H9 (cell line): ENCODE measurements around the gene SOX4. TPM values are rescaled to one million over a fixed set of nuclear protein-coding genes. Genes with fewer than 3 reads are reported as not detected.
A peak's percentile ranks its signal among the peaks of the same experiment; 100 is the strongest.

ENCODE experiments used
- DNase-seq: peaks from one replicate; pipeline ENCODE4 v3.0.0-alpha.2; 2017
- H2AFZ ChIP-seq: one replicate; pipeline ENCODE4 v1.6.1; 2013; ENCODE audit warnings: mild to moderate bottlenecking, low read length, control low read depth, moderate library complexity
- H2AK5ac ChIP-seq: 2 replicates; pipeline ENCODE4 v1.6.1; 2013; ENCODE audit warnings: low read length, control low read depth, mixed read lengths; ENCODE audit not compliant: insufficient read length
- H2BK120ac ChIP-seq: one replicate; pipeline ENCODE4 v1.6.1; 2013; ENCODE audit warnings: low read depth, mild to moderate bottlenecking, low read length, control low read depth, inconsistent platforms; ENCODE audit not compliant: poor library complexity, severe bottlenecking
- H2BK12ac ChIP-seq: 2 replicates; pipeline ENCODE4 v1.6.1; 2013; ENCODE audit warnings: low read length, control low read depth, mixed read lengths, low read depth; ENCODE audit not compliant: insufficient read length
- H2BK15ac ChIP-seq: 2 replicates; pipeline ENCODE4 v1.6.1; 2013; ENCODE audit warnings: low read depth, low read length, control low read depth
- H2BK20ac ChIP-seq: one replicate; pipeline ENCODE4 v1.6.1; 2013; ENCODE audit warnings: low read depth, mild to moderate bottlenecking, low read length, control low read depth, inconsistent platforms; ENCODE audit not compliant: poor library complexity, severe bottlenecking
- H2BK5ac ChIP-seq: 2 replicates; pipeline ENCODE4 v1.6.1; 2013; ENCODE audit warnings: low read length, control low read depth, mixed read lengths; ENCODE audit not compliant: insufficient read length
- H3K14ac ChIP-seq: 2 replicates; pipeline ENCODE4 v1.6.1; 2013; ENCODE audit warnings: low read length, control low read depth; ENCODE audit not compliant: insufficient read depth
- H3K18ac ChIP-seq: 2 replicates; pipeline ENCODE4 v1.6.1; 2013; ENCODE audit warnings: low read depth, mild to moderate bottlenecking, mixed read lengths, low read length, control low read depth; ENCODE audit not compliant: insufficient read length
- H3K23ac ChIP-seq: 2 replicates; pipeline ENCODE4 v1.6.1; 2013; ENCODE audit warnings: low read length, control low read depth, mixed read lengths, low read depth; ENCODE audit not compliant: insufficient read length
- H3K23me2 ChIP-seq: 2 replicates; pipeline ENCODE4 v1.6.1; 2013; ENCODE audit warnings: low read depth, mild to moderate bottlenecking, mixed read lengths, low read length, control low read depth; ENCODE audit not compliant: insufficient read length, poor library complexity, severe bottlenecking
- H3K27ac ChIP-seq: 2 replicates; pipeline ENCODE4 v1.5.1; 2013; ENCODE audit warnings: low read length, control low read depth, mixed read lengths, low read depth; ENCODE audit not compliant: insufficient read length
- H3K27me3 ChIP-seq: 2 replicates; pipeline ENCODE4 v1.6.1; 2013; ENCODE audit warnings: low read length, control low read depth, inconsistent platforms; ENCODE audit not compliant: insufficient read depth
- H3K4ac ChIP-seq: 2 replicates; pipeline ENCODE4 v1.6.1; 2013; ENCODE audit warnings: low read depth, mild to moderate bottlenecking, control low read depth, inconsistent platforms, low read length, moderate library complexity
- H3K4me1 ChIP-seq: 2 replicates; pipeline ENCODE4 v1.6.1; 2013; ENCODE audit warnings: low read length, control low read depth, inconsistent platforms; ENCODE audit not compliant: insufficient read depth
- H3K4me2 ChIP-seq: 2 replicates; pipeline ENCODE4 v1.6.1; 2013; ENCODE audit warnings: low read length, control low read depth, mixed read lengths; ENCODE audit not compliant: insufficient read length, insufficient read depth
- H3K56ac ChIP-seq: 2 replicates; pipeline ENCODE4 v1.6.1; 2013; ENCODE audit warnings: low read depth, mild to moderate bottlenecking, mixed read lengths, low read length, control low read depth; ENCODE audit not compliant: insufficient read length
- H3K79me1 ChIP-seq: 2 replicates; pipeline ENCODE4 v1.6.1; 2013; ENCODE audit warnings: low read depth, mild to moderate bottlenecking, moderate library complexity, low read length, control low read depth, inconsistent platforms; ENCODE audit not compliant: insufficient read depth, poor library complexity, severe bottlenecking
- H3K79me2 ChIP-seq: 2 replicates; pipeline ENCODE4 v1.6.1; 2013; ENCODE audit warnings: low read length, control low read depth, inconsistent platforms; ENCODE audit not compliant: insufficient read depth
- H3K9ac ChIP-seq: 2 replicates; pipeline ENCODE4 v1.6.1; 2013; ENCODE audit warnings: low read length, control low read depth, mixed read lengths; ENCODE audit not compliant: insufficient read length; ENCODE audit errors: extremely low read depth
- H3K9me3 ChIP-seq: one replicate; pipeline ENCODE4 v1.6.1; 2013; ENCODE audit warnings: low read depth, low read length, inconsistent platforms; ENCODE audit not compliant: control insufficient read depth
- H3T11ph ChIP-seq: one replicate; pipeline ENCODE4 v1.6.1; 2013; ENCODE audit warnings: mild to moderate bottlenecking, low read length, control low read depth, inconsistent platforms
- H4K20me1 ChIP-seq: one replicate; pipeline ENCODE4 v1.6.1; 2013; ENCODE audit not compliant: control insufficient read depth, insufficient read length, insufficient read depth
- H4K5ac ChIP-seq: 2 replicates; pipeline ENCODE4 v1.6.1; 2013; ENCODE audit warnings: low read depth, mild to moderate bottlenecking, mixed read lengths, low read length, control low read depth; ENCODE audit not compliant: insufficient read length
- H4K8ac ChIP-seq: replicated peaks from 2 replicates; pipeline ENCODE4 v1.6.1; 2013; ENCODE audit warnings: low read length, control low read depth, mixed read lengths, low read depth; ENCODE audit not compliant: insufficient read length
- H4K91ac ChIP-seq: 2 replicates; pipeline ENCODE4 v1.6.1; 2013; ENCODE audit warnings: low read depth, mild to moderate bottlenecking, moderate library complexity, mixed read lengths, low read length, control low read depth; ENCODE audit not compliant: insufficient read length
- H3K27ac Mint-ChIP-seq, 3 experiments: 2 replicates in 2 of 3; 3 replicates in 1 of 3; pipeline ENCODE4 v1.8.0; 2020 to 2021; ENCODE audit warnings: mixed read lengths in 3 of 3, mild to moderate bottlenecking in 1 of 3, moderate library complexity in 1 of 3
- H3K27me3 Mint-ChIP-seq: 2 replicates; pipeline ENCODE4 v1.8.0; 2021; ENCODE audit warnings: low read depth, mild to moderate bottlenecking, moderate library complexity, mixed read lengths
- H3K36me3 Mint-ChIP-seq, 3 experiments: 2 replicates in 2 of 3; 3 replicates in 1 of 3; pipeline ENCODE4 v1.8.0; 2020 to 2021; ENCODE audit warnings: low read depth in 3 of 3, mixed read lengths in 3 of 3; ENCODE audit not compliant: insufficient read depth in 1 of 3
- H3K4me1 Mint-ChIP-seq, 2 experiments: 2 replicates each; pipeline ENCODE4 v1.8.0; 2020; ENCODE audit warnings: mixed read lengths in 2 of 2
- H3K4me3 Mint-ChIP-seq, 2 experiments: 2 replicates in 1 of 2; 3 replicates in 1 of 2; pipeline ENCODE4 v1.8.0; 2020 to 2021; ENCODE audit warnings: mild to moderate bottlenecking in 2 of 2, mixed read lengths in 2 of 2, moderate library complexity in 1 of 2
- H3K9me3 Mint-ChIP-seq, 2 experiments: 2 replicates in 1 of 2; 3 replicates in 1 of 2; pipeline ENCODE4 v1.8.0; 2020; ENCODE audit warnings: mild to moderate bottlenecking in 2 of 2, mixed read lengths in 2 of 2, moderate library complexity in 1 of 2
- CTCF ChIP-seq: fragments of 200-600 bp; sonication (generic); conservative IDR thresholded peaks from 3 replicates; pipeline ENCODE4 v1.8.0; 2021; ENCODE audit warnings: antibody characterized with exemption, mild to moderate bottlenecking
- WGBS: extraction: QIAGEN DNeasy Blood & Tissue Kit; methylation state at CpG from one replicate; pipeline ENCODE4 v1.1.7; 2013; ENCODE audit warnings: missing lambda C conversion rate, low lambda C conversion rate, mixed read lengths; ENCODE audit not compliant: insufficient read length; ENCODE audit errors: extremely low coverage; 5-methylcytosine and 5-hydroxymethylcytosine counted together
- total RNA-seq: library from RNA; stranded (reverse); gene quantifications from 2 replicates; pipeline ENCODE4 v1.2.1, GENCODE V29; 2021

SOX4 gene
- total RNA-seq, 1 experiment from 2014 or later: 108 TPM

GRCh38 chr6:21589352-21590345 is 3.9 kb upstream of the SOX4 start:
- no peaks in the 10 kb centered on the region for H3K79me1 ChIP-seq
- H3K27me3 ChIP-seq: no peaks in the 10 kb centered on the region; the same call in 1 of the 2 replicates
- peaks cover 18 to 20% of the 10 kb centered on the region in 2 experiments for H3K4me1 Mint-ChIP-seq
- H3K4me1 ChIP-seq: no peaks in the 10 kb centered on the region
- H3K27me3 Mint-ChIP-seq: peaks cover 15% of the 10 kb centered on the region
- peak overlapping the region; percentile 89 to 97 for H3K4me3 Mint-ChIP-seq
- H2BK120ac ChIP-seq: no peak overlapping the region
- peak overlapping the region; percentile 16 for H3K9ac ChIP-seq
- H3K36me3 Mint-ChIP-seq: peaks cover 0 to 2% (median 2%) of the 10 kb centered on the region in 3 experiments; a peak in 4 of 7 replicates
- no peak overlapping the region for H3K18ac ChIP-seq
- H3K27ac ChIP-seq: no peak overlapping the region
- 0 out of 7 replicates have a peak overlapping the region, but pooled peaks of 1 of the 3 experiments have one; percentile 85 for H3K27ac Mint-ChIP-seq
- H3K23me2 ChIP-seq: peaks cover 30% of the 10 kb centered on the region
- H3K4ac ChIP-seq: no peak overlapping the region
- no peak overlapping the region for H4K5ac ChIP-seq
- peak; percentile 90 for DNase-seq
- no peak overlapping the region for H2BK12ac ChIP-seq
- H2AFZ ChIP-seq: no peak overlapping the region
- H3K79me2 ChIP-seq: peaks cover 10% of the 10 kb centered on the region; the same call in 1 of the 2 replicates
- H4K91ac ChIP-seq: no peak overlapping the region
- H4K20me1 ChIP-seq: no peaks in the 10 kb centered on the region
- H3K23ac ChIP-seq: no peak overlapping the region
- no peak overlapping the region for H2BK5ac ChIP-seq
- no peaks in the 10 kb centered on the region for H3K9me3 ChIP-seq
- H4K8ac ChIP-seq: no peak overlapping the region
- no CpG with 5 or more reads among the region's 17 CpGs for WGBS
- H3K14ac ChIP-seq: no peak overlapping the region
- peak overlapping the region; percentile 89 for H3K4me2 ChIP-seq
- TF ChIP-seq CTCF: peak; percentile 98
- H3K56ac ChIP-seq: no peak overlapping the region
- no peak overlapping the region for H2BK15ac ChIP-seq
- no peak overlapping the region for H2AK5ac ChIP-seq
- peaks cover 2% of the 10 kb centered on the region in 2 experiments for H3K9me3 Mint-ChIP-seq
- H3T11ph ChIP-seq: no peak overlapping the region
- no peak overlapping the region for H2BK20ac ChIP-seq
